B cell (primary cell): ENCODE results near the gene PCGF3. TPM values are rescaled to one million over a fixed set of nuclear protein-coding genes. Genes with fewer than 3 reads are reported as not detected.

Experiments used
- ATAC-seq: fragments of 200-7000 bp; cut with Tn5 transposase; one replicate; pipeline ENCODE4 v1.10.0; 2021; ENCODE audit warnings: low read depth, mild to moderate bottlenecking, moderate number of reproducible peaks, moderate library complexity
- CTCF ChIA-PET: fragments of 350-600 bp; sonication (Branson Sonifier 250); formaldehyde crosslinking; loops from one replicate; lab custom pipeline; 2021; ENCODE audit warnings: antibody characterized with exemption, inconsistent platforms; lab: Charles Lee
- POLR2A ChIA-PET: fragments of 350-600 bp; sonication (Branson Sonifier 250); formaldehyde crosslinking; loops from one replicate; lab custom pipeline; 2021; ENCODE audit warnings: antibody characterized with exemption; lab: Charles Lee
- DNase-seq: peaks from one replicate; pipeline ENCODE4 v3.0.0; 2013
- H2AFZ ChIP-seq: 2 replicates; pipeline ENCODE4 v1.6.1; 2012; ENCODE audit warnings: mild to moderate bottlenecking, low read depth, low read length; ENCODE audit not compliant: insufficient read depth, poor library complexity, severe bottlenecking
- H3K27ac ChIP-seq, 2 donors: 1 replicate in 1 of 2; 2 replicates in 1 of 2; pipeline ENCODE4 v1.5.1; 2012 to 2013; ENCODE audit warnings: low read length in 2 of 2, mild to moderate bottlenecking in 2 of 2, moderate library complexity in 1 of 2
- H3K27me3 ChIP-seq, 4 experiments: fragments of 200-600 bp in 1 of 4; sonication (generic) in 1 of 4; replicated peaks in 1 of 4; 1 replicate in 2 of 4; 2 replicates in 2 of 4; pipeline versions ENCODE4 v1.6.1 to v1.7.0; 2013 to 2016; ENCODE audit warnings: low read length in 3 of 4, mild to moderate bottlenecking in 2 of 4, mixed read lengths in 1 of 4, moderate library complexity in 1 of 4; ENCODE audit not compliant: insufficient read depth in 4 of 4, control insufficient read depth in 3 of 4; ENCODE audit errors: control extremely low read depth in 1 of 4
- H3K36me3 ChIP-seq, 2 experiments: replicated peaks in 1 of 2; 1 replicate in 1 of 2; 2 replicates in 1 of 2; pipeline versions ENCODE4 v1.6.1 to v1.7.1; 2013; ENCODE audit warnings: low read length in 1 of 2; ENCODE audit not compliant: insufficient read depth in 2 of 2, control insufficient read depth in 1 of 2; ENCODE audit errors: control extremely low read depth in 1 of 2, extremely low read depth in 1 of 2
- H3K4me1 ChIP-seq, 2 donors: fragments of 200-600 bp in 1 of 2; sonication (generic) in 1 of 2; 1 replicate in 1 of 2; 2 replicates in 1 of 2; pipeline versions ENCODE4 v1.5.1 to v1.6.1; 2013 to 2017; ENCODE audit warnings: low read length in 2 of 2; ENCODE audit not compliant: control insufficient read depth in 2 of 2, insufficient read depth in 2 of 2
- H3K4me2 ChIP-seq: replicated peaks from 2 replicates; pipeline ENCODE3; 2012; ENCODE audit warnings: mild to moderate bottlenecking, low read depth, low read length; ENCODE audit not compliant: poor library complexity, severe bottlenecking
- H3K4me3 ChIP-seq, 5 experiments: fragments of 200-600 bp in 1 of 5; sonication (generic) in 1 of 5; 1 replicate in 3 of 5; 2 replicates in 2 of 5; pipeline versions ENCODE4 v1.5.1 to v1.7.0; 2011 to 2016; ENCODE audit warnings: low read length in 4 of 5, mild to moderate bottlenecking in 4 of 5, low read depth in 2 of 5, control low read depth in 1 of 5, moderate library complexity in 1 of 5; ENCODE audit not compliant: insufficient read depth in 1 of 5; ENCODE audit errors: control extremely low read depth in 1 of 5, extremely low read depth in 1 of 5
- H3K79me2 ChIP-seq: fragments of 200-600 bp; sonication (generic); one replicate; pipeline ENCODE4 v1.6.0; 2016; ENCODE audit warnings: low read length; ENCODE audit not compliant: control insufficient read depth, insufficient read depth
- H3K9ac ChIP-seq: fragments of 200-600 bp; sonication (generic); 2 replicates; pipeline ENCODE4 v1.6.1; 2017; ENCODE audit warnings: mild to moderate bottlenecking, low read length, moderate library complexity
- H3K9me3 ChIP-seq, 3 donors: one replicate each; pipeline versions ENCODE4 v1.6.1 to v1.7.1; 2013; ENCODE audit warnings: low read length in 2 of 3; ENCODE audit not compliant: control insufficient read depth in 2 of 3, insufficient read depth in 1 of 3; ENCODE audit errors: control extremely low read depth in 1 of 3
- H4K20me1 ChIP-seq: 2 replicates; pipeline ENCODE4 v1.6.0; 2012; ENCODE audit warnings: mild to moderate bottlenecking, low read length; ENCODE audit not compliant: insufficient read depth, control insufficient read depth, poor library complexity, severe bottlenecking
- H3K27ac Mint-ChIP-seq: one replicate; pipeline ENCODE4 v1.8.0; 2021; ENCODE audit warnings: mixed read lengths
- H3K27me3 Mint-ChIP-seq: one replicate; pipeline ENCODE4 v1.8.0; 2021; ENCODE audit warnings: mixed read lengths
- H3K4me1 Mint-ChIP-seq: one replicate; pipeline ENCODE4 v1.8.0; 2021; ENCODE audit warnings: mixed read lengths
- H3K4me3 Mint-ChIP-seq: one replicate; pipeline ENCODE4 v1.8.0; 2021; ENCODE audit warnings: mixed read lengths
- H3K9me3 Mint-ChIP-seq: one replicate; pipeline ENCODE4 v1.8.0; 2022; ENCODE audit warnings: mixed read lengths; ENCODE audit not compliant: insufficient read depth
- EZH2 ChIP-seq: IDR thresholded peaks from 2 replicates; pipeline ENCODE4 v1.6.1; 2012; ENCODE audit warnings: borderline replicate concordance, low read depth, mild to moderate bottlenecking, moderate library complexity, low read length; ENCODE audit not compliant: insufficient read depth, poor library complexity, severe bottlenecking
- WGBS: methylation state at CpG from one replicate; pipeline ENCODE4 v1.1.5; 2013; ENCODE audit warnings: missing lambda C conversion rate; ENCODE audit not compliant: insufficient coverage; 5-methylcytosine and 5-hydroxymethylcytosine counted together
- intact Hi-C: fragments of 100-400 bp; cut with micrococcal nuclease; formaldehyde crosslinking; loops from one replicate; pipeline ENCODE4 v1.10.0; 2022
- polyA plus RNA-seq: library from polyadenylated mRNA; depleted of rRNA; stranded (reverse); fragments of >200 nt; gene quantifications from 2 replicates; pipeline ENCODE4 v1.2.3, GENCODE V29; 2012
- total RNA-seq, 2 donors: library from RNA; stranded (reverse); fragments of 120-200 nt in 1 of 2; gene quantifications; 1 replicate in 1 of 2; 2 replicates in 1 of 2; pipeline versions ENCODE4 v1.2.3 to v1.2.4, GENCODE V29; 2013 to 2022
- TF ChIP-seq, protein P1 (sequence below): fragments of 200-600 bp; IDR thresholded peaks from one replicate; pipeline ENCODE4 v1.8.0; 2022; ENCODE audit warnings: antibody characterized with exemption, mild to moderate bottlenecking

The PCGF3 gene
- total and polyA plus RNA-seq, 2 donors (not counting 1 experiment from before 2014, with no cell fraction given) = 65.7 to 90.3 TPM

DNA sequence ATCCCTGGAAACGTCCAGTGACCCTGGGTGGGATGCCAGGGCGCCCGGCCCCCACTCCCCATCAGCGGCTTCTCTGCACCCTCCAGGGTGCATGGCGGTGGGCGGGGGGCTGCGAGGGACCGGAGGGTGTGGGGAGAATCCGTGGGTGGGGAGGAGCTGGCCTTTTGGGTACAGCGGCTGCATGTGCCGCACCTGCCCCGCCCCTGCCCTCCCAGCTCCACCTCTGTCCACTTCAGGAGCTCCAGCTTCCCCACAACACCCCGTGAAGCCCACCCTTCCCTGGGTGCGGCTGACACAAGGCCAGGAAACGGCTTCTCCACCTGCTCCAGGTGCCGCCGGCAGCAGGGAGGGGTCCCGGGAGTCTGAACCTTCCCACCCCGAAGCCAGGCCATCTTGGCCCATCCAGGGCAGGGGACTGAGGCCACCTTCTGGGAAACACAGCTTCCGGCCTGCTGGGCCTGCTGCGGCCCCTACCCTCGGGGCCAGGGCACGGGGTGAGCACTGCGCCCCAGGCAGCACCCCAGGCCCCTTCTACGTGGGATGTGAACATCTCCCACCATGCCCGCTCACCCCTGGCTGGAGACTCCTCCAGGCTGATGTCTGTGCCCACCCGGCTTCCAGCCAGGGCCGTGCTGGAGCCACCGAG, 85.7 kb downstream of the PCGF3 start:
- Histone ChIP-seq H3K9me3 (peaks cover 0 to 9% (median 0%) of the 10 kb centered on the region in 3 donors), H4K20me1 (no peaks in the 10 kb centered on the region), H3K27me3 (peaks cover 0 to 71% (median 34%) of the 10 kb centered on the region in 4 experiments), H3K79me2 (no peaks in the 10 kb centered on the region), H2AFZ (no peak overlapping the region), H3K27ac (no peak overlapping the region), H3K9ac (no peak overlapping the region), H3K36me3 (no peaks in the 10 kb centered on the region), H3K4me2 (peak overlapping the region; percentile 44), H3K4me1 (peaks cover 39 to 40% of the 10 kb centered on the region in 2 donors), H3K4me3 (no peak overlapping the region)
- ATAC-seq = no peak
- no peak overlapping the region for H3K27ac Mint-ChIP-seq
- no peak for DNase-seq
- peaks cover 38% of the 10 kb centered on the region for H3K27me3 Mint-ChIP-seq
- H3K4me1 Mint-ChIP-seq = peaks cover 27% of the 10 kb centered on the region
- H3K4me3 Mint-ChIP-seq = no peak overlapping the region
- no peak for TF ChIP-seq EZH2
- TF ChIP-seq, protein P1, sequence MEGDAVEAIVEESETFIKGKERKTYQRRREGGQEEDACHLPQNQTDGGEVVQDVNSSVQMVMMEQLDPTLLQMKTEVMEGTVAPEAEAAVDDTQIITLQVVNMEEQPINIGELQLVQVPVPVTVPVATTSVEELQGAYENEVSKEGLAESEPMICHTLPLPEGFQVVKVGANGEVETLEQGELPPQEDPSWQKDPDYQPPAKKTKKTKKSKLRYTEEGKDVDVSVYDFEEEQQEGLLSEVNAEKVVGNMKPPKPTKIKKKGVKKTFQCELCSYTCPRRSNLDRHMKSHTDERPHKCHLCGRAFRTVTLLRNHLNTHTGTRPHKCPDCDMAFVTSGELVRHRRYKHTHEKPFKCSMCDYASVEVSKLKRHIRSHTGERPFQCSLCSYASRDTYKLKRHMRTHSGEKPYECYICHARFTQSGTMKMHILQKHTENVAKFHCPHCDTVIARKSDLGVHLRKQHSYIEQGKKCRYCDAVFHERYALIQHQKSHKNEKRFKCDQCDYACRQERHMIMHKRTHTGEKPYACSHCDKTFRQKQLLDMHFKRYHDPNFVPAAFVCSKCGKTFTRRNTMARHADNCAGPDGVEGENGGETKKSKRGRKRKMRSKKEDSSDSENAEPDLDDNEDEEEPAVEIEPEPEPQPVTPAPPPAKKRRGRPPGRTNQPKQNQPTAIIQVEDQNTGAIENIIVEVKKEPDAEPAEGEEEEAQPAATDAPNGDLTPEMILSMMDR = no peak
- 64% methylated on average over 23 of the region's 29 CpGs for WGBS
- POLR2A ChIA-PET = interaction anchor here (0.9 kb wide), 1 partner anchor 95 kb away, joined by 7 read pairs; no protein-coding TSS in a partner anchor
- CTCF ChIA-PET = no interaction called here
- intact Hi-C loops = no loop called here
- no peaks in the 10 kb centered on the region for H3K9me3 Mint-ChIP-seq

DNA sequence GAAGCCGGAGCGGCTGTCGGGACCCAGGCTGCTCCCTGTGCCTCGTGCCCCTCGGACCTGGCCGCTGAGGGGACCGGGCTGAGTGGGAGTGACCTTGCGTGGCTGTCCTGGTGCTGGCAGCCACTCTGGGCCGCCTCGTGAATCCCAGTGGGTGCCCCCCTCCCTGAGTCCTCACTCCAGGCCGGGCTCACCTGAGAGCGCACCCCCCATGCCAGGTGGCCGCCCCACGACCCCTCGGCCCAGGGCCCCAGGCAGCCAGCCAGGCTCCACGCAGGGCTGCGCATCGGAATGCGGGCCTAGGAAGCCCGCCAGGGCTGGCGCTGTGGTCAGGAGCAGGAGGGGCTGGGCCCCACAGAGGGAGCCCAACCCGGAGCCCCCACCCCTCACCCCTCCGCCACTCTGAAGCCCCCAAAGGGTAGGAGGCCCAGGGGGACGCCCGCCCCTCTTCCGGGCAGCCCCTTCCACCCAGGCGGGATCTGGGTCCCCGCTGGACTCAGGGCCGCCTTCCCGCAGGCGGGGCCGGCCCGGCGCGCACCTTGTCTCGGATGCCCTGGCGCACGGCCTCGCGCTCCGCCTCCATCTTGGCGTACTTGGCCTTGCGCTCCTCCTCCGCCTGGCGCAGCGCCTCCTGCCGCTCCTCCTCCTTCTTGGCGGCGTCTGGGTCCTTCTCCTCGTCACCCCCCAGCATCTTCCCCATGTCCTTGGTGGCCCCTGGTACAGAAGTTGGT, 86.4 kb downstream of the PCGF3 start:
- Histone ChIP-seq H2AFZ (no peak overlapping the region), H3K4me1 (peaks cover 36 to 39% of the 10 kb centered on the region in 2 donors), H4K20me1 (no peaks in the 10 kb centered on the region), H3K9ac (no peak overlapping the region), H3K79me2 (no peaks in the 10 kb centered on the region), H3K4me3 (peak overlapping the region in 1 of 5 experiments; percentile 1), H3K36me3 (no peaks in the 10 kb centered on the region), H3K9me3 (peaks cover 0 to 9% (median 0%) of the 10 kb centered on the region in 3 donors), H3K4me2 (peak overlapping the region; percentile 44), H3K27ac (no peak overlapping the region), H3K27me3 (peaks cover 0 to 65% (median 32%) of the 10 kb centered on the region in 4 experiments)
- intact Hi-C loops = no loop called here
- ChIA-PET CTCF (no interaction called here), POLR2A (no interaction called here)
- Mint-ChIP-seq H3K4me3 (peak overlapping the region; percentile 79), H3K4me1 (peaks cover 32% of the 10 kb centered on the region), H3K9me3 (no peaks in the 10 kb centered on the region), H3K27ac (no peak overlapping the region), H3K27me3 (peaks cover 44% of the 10 kb centered on the region)
- DNase-seq (peak; percentile 29), ATAC-seq (peak; percentile 14)
- WGBS = 14% methylated on average over 46 of the region's 50 CpGs
- TF ChIP-seq, protein P1 = no peak
- TF ChIP-seq EZH2 = no peak
